ENCODE data around the gene SARS2.

The SARS2 gene

DNA sequence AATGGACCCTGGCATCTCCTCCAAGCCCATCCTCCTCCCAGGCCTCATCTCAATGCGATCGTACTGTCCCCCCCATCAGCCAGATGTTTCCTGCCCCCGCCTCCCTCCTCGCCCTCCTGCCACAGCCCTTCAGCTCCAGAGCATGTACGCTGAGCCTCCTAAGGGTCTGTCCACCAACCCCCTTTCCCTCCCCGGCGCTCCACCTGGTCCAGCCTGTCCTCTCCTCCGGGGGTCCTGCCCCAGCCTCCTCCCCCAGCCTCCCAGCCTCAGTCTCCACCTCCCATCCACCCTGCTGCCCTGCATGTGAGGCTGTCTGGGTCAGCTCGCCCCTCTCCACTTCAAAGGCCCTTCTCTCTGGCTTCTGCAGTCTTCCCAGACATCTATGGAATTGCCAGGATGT lies 35.6 kb downstream of the SARS2 start:
- Histone ChIP-seq H3K9me2 (replicated peaks; ENCODE audit: insufficient read depth, low read length) (no peaks in the 10 kb centered on the region), H3K27me3 (ENCODE audit: low read length) (no peaks in the 10 kb centered on the region), H3K4me2 (ENCODE audit: low read depth, low read length, poor library complexity, severe bottlenecking) (no peak overlapping the region), H3K36me3 (ENCODE audit: low read length) (no peaks in the 10 kb centered on the region), H3K79me2 (ENCODE audit: insufficient read depth, low read length) (no peaks in the 10 kb centered on the region), H3K9me3 (ENCODE audit: insufficient read depth, low read length) (no peaks in the 10 kb centered on the region), H3K9ac (ENCODE audit: low read length) (no peak overlapping the region), H3K4me3 (ENCODE audit: insufficient read depth, low read length, poor library complexity, severe bottlenecking) (no peak overlapping the region), H3K27ac (ENCODE audit: low read depth, low read length) (no peak overlapping the region), H3F3A (ENCODE audit: insufficient read depth) (no peaks in the 10 kb centered on the region), H2AFZ (ENCODE audit: low read depth, low read length, severe bottlenecking) (no peak overlapping the region), H4K20me1 (ENCODE audit: low read depth, low read length) (no peaks in the 10 kb centered on the region)
- no peak for TF ChIP-seq EZH2phosphoT487 (conservative IDR thresholded peaks at IDR 0.05; ENCODE audit: low read length)
- TF ChIP-seq CTCF (IDR thresholded peaks at IDR 0.05; ENCODE audit: insufficient read depth, low read length, poor library complexity, severe bottlenecking), result no peak

DNA sequence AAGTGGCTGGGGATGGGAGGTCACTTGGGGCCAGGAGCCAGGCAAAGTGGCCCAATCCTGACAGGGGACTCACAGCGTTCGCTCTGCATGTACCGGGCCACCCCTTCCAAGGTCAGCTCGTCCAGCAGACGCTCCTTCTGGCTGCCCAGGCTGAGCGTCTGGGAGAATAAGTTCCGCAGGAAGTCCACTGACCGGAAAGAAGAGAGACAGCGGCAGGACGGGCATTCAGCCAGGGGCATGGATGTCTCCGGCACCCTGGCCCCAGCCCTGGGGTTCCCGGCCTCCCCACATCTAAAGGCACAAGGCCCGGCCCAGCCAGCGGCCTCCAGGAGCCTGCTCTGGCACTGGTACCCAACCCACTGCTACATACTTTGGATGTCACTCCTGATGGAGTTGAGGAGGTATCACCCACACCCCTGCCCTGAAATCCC lies 37.2 kb downstream of the SARS2 start:
- H3K4me3 ChIP-seq (ENCODE audit: insufficient read depth, low read length, poor library complexity, severe bottlenecking), result no peak overlapping the region
- no peaks in the 10 kb centered on the region for H4K20me1 ChIP-seq (ENCODE audit: low read depth, low read length)
- no peak overlapping the region for H3K27ac ChIP-seq (ENCODE audit: low read depth, low read length)
- H3K9ac ChIP-seq (ENCODE audit: low read length), result no peak overlapping the region
- no peaks in the 10 kb centered on the region for H3K9me2 ChIP-seq (replicated peaks; ENCODE audit: insufficient read depth, low read length)
- H3K36me3 ChIP-seq (ENCODE audit: low read length), result no peaks in the 10 kb centered on the region
- H3K79me2 ChIP-seq (ENCODE audit: insufficient read depth, low read length), result no peaks in the 10 kb centered on the region
- TF ChIP-seq CTCF (IDR thresholded peaks at IDR 0.05; ENCODE audit: insufficient read depth, low read length, poor library complexity, severe bottlenecking) (no peak), EZH2phosphoT487 (conservative IDR thresholded peaks at IDR 0.05; ENCODE audit: low read length) (no peak)
- no peaks in the 10 kb centered on the region for H3F3A ChIP-seq (ENCODE audit: insufficient read depth)
- no peaks in the 10 kb centered on the region for H3K9me3 ChIP-seq (ENCODE audit: insufficient read depth, low read length)
- no peak overlapping the region for H2AFZ ChIP-seq (ENCODE audit: low read depth, low read length, severe bottlenecking)
- H3K27me3 ChIP-seq (ENCODE audit: low read length), result no peaks in the 10 kb centered on the region
- H3K4me2 ChIP-seq (ENCODE audit: low read depth, low read length, poor library complexity, severe bottlenecking), result no peak overlapping the region

- no peaks in the 10 kb centered on the region for H3K9me2 ChIP-seq (replicated peaks; ENCODE audit: insufficient read depth, low read length)
- no peaks in the 10 kb centered on the region for H3F3A ChIP-seq (ENCODE audit: insufficient read depth)
- no peak overlapping the region for H3K9ac ChIP-seq (ENCODE audit: low read length)
- no peak for TF ChIP-seq CTCF (IDR thresholded peaks at IDR 0.05; ENCODE audit: insufficient read depth, low read length, poor library complexity, severe bottlenecking)
- TF ChIP-seq EZH2phosphoT487 (conservative IDR thresholded peaks at IDR 0.05; ENCODE audit: low read length), result no peak
- no peaks in the 10 kb centered on the region for H3K36me3 ChIP-seq (ENCODE audit: low read length)
- H4K20me1 ChIP-seq (ENCODE audit: low read depth, low read length), result no peaks in the 10 kb centered on the region
- H3K27ac ChIP-seq (ENCODE audit: low read depth, low read length), result no peak overlapping the region
- no peak overlapping the region for H3K4me2 ChIP-seq (ENCODE audit: low read depth, low read length, poor library complexity, severe bottlenecking)
- H2AFZ ChIP-seq (ENCODE audit: low read depth, low read length, severe bottlenecking), result no peak overlapping the region
- H3K27me3 ChIP-seq (ENCODE audit: low read length), result no peaks in the 10 kb centered on the region
- H3K4me3 ChIP-seq (ENCODE audit: insufficient read depth, low read length, poor library complexity, severe bottlenecking), result no peak overlapping the region
- no peaks in the 10 kb centered on the region for H3K9me3 ChIP-seq (ENCODE audit: insufficient read depth, low read length)
- H3K79me2 ChIP-seq (ENCODE audit: insufficient read depth, low read length), result no peaks in the 10 kb centered on the region
Measured at GRCh38 chr19:38892841-38893240, 37.7 kb downstream of the SARS2 start.
